HFF-Myc (cell line): ENCODE data around the gene POU5F2.

Experiments used
- DNase-seq: peaks from one replicate; pipeline ENCODE4 v3.0.0-alpha.2; 2011; ENCODE audit warnings: low read depth; ENCODE audit errors: extremely low read depth
- H3K4me3 ChIP-seq: replicated peaks from 2 replicates; pipeline ENCODE4 v1.5.1; 2011; ENCODE audit warnings: low read depth, mild to moderate bottlenecking, control low read depth, low read length
- CTCF ChIP-seq: IDR thresholded peaks from 2 replicates; pipeline ENCODE4 v1.5.1; 2012; ENCODE audit warnings: mild to moderate bottlenecking, low read depth, low read length, control low read depth; ENCODE audit errors: missing control alignments

POU5F2 gene

GRCh38 chr5:93731987-93732386 lies 9.4 kb downstream of the POU5F2 start:
- H3K4me3 ChIP-seq: no peak overlapping the region
- DNase-seq: no peak
- no peak for TF ChIP-seq CTCF

- DNase-seq: no peak
- no peak for TF ChIP-seq CTCF
These were observed 14.8 kb downstream of the POU5F2 start for GRCh38 chr5:93726595-93726994.

GRCh38 chr5:93724791-93725190 lies 16.6 kb downstream of the POU5F2 start:
- H3K4me3 ChIP-seq: no peak overlapping the region
- no peak for DNase-seq
- no peak for TF ChIP-seq CTCF

More at GRCh38 chr5:93726595-93726994, 14.8 kb downstream of the POU5F2 start:
- H3K4me3 ChIP-seq: no peak overlapping the region

GRCh38 chr5:93723681-93724080 lies 17.7 kb downstream of the POU5F2 start:
- H3K4me3 ChIP-seq: no peak overlapping the region
- TF ChIP-seq CTCF: no peak

GRCh38 chr5:93723005-93723404 lies 18.4 kb downstream of the POU5F2 start:
- no peak for TF ChIP-seq CTCF
- no peak overlapping the region for H3K4me3 ChIP-seq
- DNase-seq: peak; percentile 51

More at GRCh38 chr5:93723681-93724080, 17.7 kb downstream of the POU5F2 start:
- DNase-seq: no peak

- no peak overlapping the region for H3K4me3 ChIP-seq
- TF ChIP-seq CTCF: no peak
- no peak for DNase-seq
These were observed 18.8 kb downstream of the POU5F2 start for GRCh38 chr5:93722588-93722987.

- no peak for DNase-seq
- no peak for TF ChIP-seq CTCF
- no peak overlapping the region for H3K4me3 ChIP-seq
These were observed 19.9 kb downstream of the POU5F2 start for GRCh38 chr5:93721511-93721910.
